Testis (tissue), 2 donors: ENCODE data around the gene FASN.

ENCODE experiments used
- POLR2A ChIP-seq: fragments of 450-650 bp; IDR thresholded peaks from one replicate; pipeline ENCODE4 v1.6.1; 2017; ENCODE audit warnings: antibody characterized with exemption, mild to moderate bottlenecking, moderate library complexity
- TF ChIP-seq, protein P1 (sequence below), 3 experiments: fragments of 450-650 bp in 2 of 3; fragments of 200-600 bp in 1 of 3; sonication (generic) in 1 of 3; IDR thresholded peaks; one replicate each; pipeline ENCODE4 v1.5.1; 2016 to 2019; ENCODE audit warnings: antibody characterized with exemption in 3 of 3, mild to moderate bottlenecking in 2 of 3, moderate library complexity in 1 of 3

DNA sequence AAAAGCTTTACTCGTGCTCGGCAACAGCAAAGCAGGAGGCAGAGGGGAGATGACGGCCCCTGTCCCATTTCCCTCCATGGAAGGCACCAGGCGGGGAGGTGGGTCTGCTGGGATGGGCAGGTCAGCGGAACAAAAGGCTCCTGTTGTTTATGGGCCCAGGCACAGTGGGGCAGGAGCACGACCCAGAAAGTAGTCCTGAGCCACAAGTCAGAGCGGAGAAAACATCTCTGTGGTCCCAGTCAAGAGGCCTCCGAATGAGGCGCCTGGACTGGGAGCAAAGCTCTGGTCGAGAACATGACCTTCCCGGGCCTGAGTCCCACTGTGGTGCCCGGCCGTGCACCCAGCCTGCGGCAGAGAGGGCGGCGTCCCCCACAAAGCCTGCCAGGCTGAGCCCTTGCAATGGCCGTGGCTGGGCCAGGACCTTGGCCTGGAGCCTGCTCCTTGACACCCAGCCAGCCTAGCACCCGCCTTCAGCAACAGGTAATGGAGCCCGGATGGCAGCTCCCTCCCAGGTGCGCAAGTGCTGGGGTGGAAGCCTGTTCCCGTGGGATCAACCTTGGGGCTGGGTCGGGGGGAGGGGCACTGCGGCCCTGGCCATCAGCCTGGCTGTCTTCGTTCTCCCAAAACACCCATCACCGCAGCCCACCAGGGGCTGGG, 50.0 kb downstream of the FASN start:
- TF ChIP-seq, protein P1, sequence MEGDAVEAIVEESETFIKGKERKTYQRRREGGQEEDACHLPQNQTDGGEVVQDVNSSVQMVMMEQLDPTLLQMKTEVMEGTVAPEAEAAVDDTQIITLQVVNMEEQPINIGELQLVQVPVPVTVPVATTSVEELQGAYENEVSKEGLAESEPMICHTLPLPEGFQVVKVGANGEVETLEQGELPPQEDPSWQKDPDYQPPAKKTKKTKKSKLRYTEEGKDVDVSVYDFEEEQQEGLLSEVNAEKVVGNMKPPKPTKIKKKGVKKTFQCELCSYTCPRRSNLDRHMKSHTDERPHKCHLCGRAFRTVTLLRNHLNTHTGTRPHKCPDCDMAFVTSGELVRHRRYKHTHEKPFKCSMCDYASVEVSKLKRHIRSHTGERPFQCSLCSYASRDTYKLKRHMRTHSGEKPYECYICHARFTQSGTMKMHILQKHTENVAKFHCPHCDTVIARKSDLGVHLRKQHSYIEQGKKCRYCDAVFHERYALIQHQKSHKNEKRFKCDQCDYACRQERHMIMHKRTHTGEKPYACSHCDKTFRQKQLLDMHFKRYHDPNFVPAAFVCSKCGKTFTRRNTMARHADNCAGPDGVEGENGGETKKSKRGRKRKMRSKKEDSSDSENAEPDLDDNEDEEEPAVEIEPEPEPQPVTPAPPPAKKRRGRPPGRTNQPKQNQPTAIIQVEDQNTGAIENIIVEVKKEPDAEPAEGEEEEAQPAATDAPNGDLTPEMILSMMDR (IDR thresholded peaks at IDR 0.05): no peak
- TF ChIP-seq POLR2A: no peak
